Activated naive CD4-positive, alpha-beta T cell treated with anti-CD3 and anti-CD28 coated beads, Interleukin-2, amount 10 ng/mL, durations not matched to agents 7 days and 5 days (primary cell): Measurements from ENCODE around the gene AOPEP.

Experiments used
- CTCF ChIA-PET: fragments of 350-600 bp; sonication (Branson Sonifier 250); formaldehyde crosslinking; loops from one replicate; lab custom pipeline; 2021; ENCODE audit warnings: antibody characterized with exemption; lab: Charles Lee
- DNase-seq: peaks from one replicate; pipeline ENCODE4 v3.0.0-alpha.2; 2020
- H3K27ac Mint-ChIP-seq: one replicate; pipeline ENCODE4 v1.8.0; 2021; ENCODE audit warnings: mild to moderate bottlenecking, moderate library complexity, mixed read lengths
- H3K27me3 Mint-ChIP-seq: one replicate; pipeline ENCODE4 v1.8.0; 2021; ENCODE audit warnings: mild to moderate bottlenecking, mixed read lengths
- H3K36me3 Mint-ChIP-seq: one replicate; pipeline ENCODE4 v1.8.0; 2021; ENCODE audit warnings: mixed read lengths
- H3K4me1 Mint-ChIP-seq: one replicate; pipeline ENCODE4 v1.8.0; 2021; ENCODE audit warnings: mixed read lengths
- H3K4me3 Mint-ChIP-seq: one replicate; pipeline ENCODE4 v1.8.0; 2021; ENCODE audit warnings: mild to moderate bottlenecking, moderate library complexity, mixed read lengths
- H3K9me3 Mint-ChIP-seq: one replicate; pipeline ENCODE4 v1.8.0; 2021; ENCODE audit warnings: mixed read lengths

The AOPEP gene

GRCh38 chr9:95096807-95097206 is 370.3 kb downstream of the AOPEP start:
- Mint-ChIP-seq H3K27ac (no peak overlapping the region), H3K9me3 (no peaks in the 10 kb centered on the region), H3K4me3 (no peak overlapping the region), H3K4me1 (peaks cover 13% of the 10 kb centered on the region), H3K27me3 (peaks cover 5% of the 10 kb centered on the region), H3K36me3 (no peaks in the 10 kb centered on the region)
- DNase-seq = no peak
- CTCF ChIA-PET = interaction anchor here (1.2 kb wide), 1 partner anchor 34 kb away, joined by 3 read pairs; no protein-coding TSS in a partner anchor

GRCh38 chr9:95097279-95097678 is 370.8 kb downstream of the AOPEP start:
- H3K9me3 Mint-ChIP-seq = no peaks in the 10 kb centered on the region
- no peak for DNase-seq
- H3K36me3 Mint-ChIP-seq = no peaks in the 10 kb centered on the region
- H3K27ac Mint-ChIP-seq = no peak overlapping the region
- CTCF ChIA-PET = no interaction called here
- H3K4me1 Mint-ChIP-seq = peaks cover 11% of the 10 kb centered on the region
- no peak overlapping the region for H3K4me3 Mint-ChIP-seq
- peaks cover 4% of the 10 kb centered on the region for H3K27me3 Mint-ChIP-seq

DNA sequence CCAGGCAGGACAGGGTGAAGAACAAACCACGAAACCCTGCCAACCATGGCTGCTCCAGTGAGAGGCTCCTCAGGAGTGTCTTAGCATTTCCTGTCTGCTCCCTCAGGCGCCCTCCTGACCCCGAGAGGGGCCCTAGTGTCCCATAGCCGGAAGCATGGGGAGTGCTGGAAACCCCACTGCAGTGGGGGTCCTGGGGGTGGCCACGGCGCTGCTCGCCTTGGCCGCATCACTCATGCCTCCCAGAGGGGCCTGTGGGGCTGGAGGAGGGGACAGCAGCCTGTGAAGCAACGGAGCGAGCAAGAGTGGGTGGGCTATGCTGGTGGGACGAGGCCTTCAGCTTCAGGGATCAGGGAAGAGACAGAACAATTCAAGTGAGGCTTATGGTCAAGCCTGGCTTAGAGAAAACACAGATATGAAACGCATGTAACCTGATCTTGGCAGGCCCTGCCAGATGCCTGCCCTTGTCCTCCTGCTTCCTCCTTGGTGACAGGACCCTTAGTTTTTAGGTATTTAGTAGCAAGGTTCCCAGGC is 372.0 kb downstream of the AOPEP start:
- H3K9me3 Mint-ChIP-seq = no peaks in the 10 kb centered on the region
- peaks cover 3% of the 10 kb centered on the region for H3K4me1 Mint-ChIP-seq
- H3K36me3 Mint-ChIP-seq = no peaks in the 10 kb centered on the region
- H3K27me3 Mint-ChIP-seq = peaks cover 4% of the 10 kb centered on the region
- no peak overlapping the region for H3K27ac Mint-ChIP-seq
- no peak for DNase-seq
- CTCF ChIA-PET = interaction anchor here (2.5 kb wide), 1 partner anchor 29 kb away, joined by 7 read pairs; no protein-coding TSS in a partner anchor
- H3K4me3 Mint-ChIP-seq = no peak overlapping the region

GRCh38 chr9:95099321-95100070 is 373.0 kb downstream of the AOPEP start:
- CTCF ChIA-PET = interaction anchor here (2.5 kb wide), 1 partner anchor 28 kb away, joined by 7 read pairs; no protein-coding TSS in a partner anchor
- H3K9me3 Mint-ChIP-seq = no peaks in the 10 kb centered on the region
- no peaks in the 10 kb centered on the region for H3K4me1 Mint-ChIP-seq
- no peak for DNase-seq
- no peaks in the 10 kb centered on the region for H3K36me3 Mint-ChIP-seq
- H3K27me3 Mint-ChIP-seq = peaks cover 1% of the 10 kb centered on the region
- no peak overlapping the region for H3K27ac Mint-ChIP-seq
- H3K4me3 Mint-ChIP-seq = no peak overlapping the region

GRCh38 chr9:95100071-95100627 is 373.6 kb downstream of the AOPEP start:
- CTCF ChIA-PET = interaction anchor here (2.5 kb wide), 1 partner anchor 28 kb away, joined by 7 read pairs; no protein-coding TSS in a partner anchor
- Mint-ChIP-seq H3K4me3 (no peak overlapping the region), H3K36me3 (no peaks in the 10 kb centered on the region), H3K9me3 (no peaks in the 10 kb centered on the region), H3K27me3 (no peaks in the 10 kb centered on the region), H3K27ac (no peak overlapping the region), H3K4me1 (no peaks in the 10 kb centered on the region)
- no peak for DNase-seq

DNA sequence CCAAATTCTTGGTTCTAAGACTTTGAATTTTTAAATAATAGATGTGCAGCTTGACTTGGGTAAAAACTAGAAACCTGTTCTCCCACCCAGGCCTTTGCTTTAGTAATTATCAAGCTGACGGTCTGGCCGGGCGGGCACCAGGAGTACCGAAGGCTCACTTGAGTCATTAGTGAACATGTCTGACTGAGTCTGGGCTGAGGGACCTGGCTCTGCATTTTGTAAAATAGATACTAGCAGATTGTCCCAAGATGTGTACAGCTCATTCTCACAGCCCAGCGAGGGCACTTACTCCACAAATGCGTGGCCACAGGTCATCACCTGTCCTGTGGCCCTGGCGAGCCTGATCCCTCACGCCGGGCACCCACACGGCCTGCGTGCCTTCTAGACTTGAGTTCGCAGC is 374.8 kb downstream of the AOPEP start:
- H3K36me3 Mint-ChIP-seq = no peaks in the 10 kb centered on the region
- no peak for DNase-seq
- no peaks in the 10 kb centered on the region for H3K27me3 Mint-ChIP-seq
- CTCF ChIA-PET = no interaction called here
- no peak overlapping the region for H3K4me3 Mint-ChIP-seq
- no peaks in the 10 kb centered on the region for H3K4me1 Mint-ChIP-seq
- H3K27ac Mint-ChIP-seq = no peak overlapping the region
- H3K9me3 Mint-ChIP-seq = no peaks in the 10 kb centered on the region

GRCh38 chr9:95102001-95102433 is 375.5 kb downstream of the AOPEP start:
- Mint-ChIP-seq H3K4me3 (no peak overlapping the region), H3K4me1 (no peaks in the 10 kb centered on the region), H3K27me3 (no peaks in the 10 kb centered on the region), H3K9me3 (no peaks in the 10 kb centered on the region), H3K36me3 (peaks cover under 1% of the 10 kb centered on the region), H3K27ac (no peak overlapping the region)
- no peak for DNase-seq
- CTCF ChIA-PET = no interaction called here

GRCh38 chr9:95102572-95102971 is 376.1 kb downstream of the AOPEP start:
- Mint-ChIP-seq H3K27ac (no peak overlapping the region), H3K4me1 (no peaks in the 10 kb centered on the region), H3K36me3 (peaks cover 1% of the 10 kb centered on the region), H3K4me3 (no peak overlapping the region), H3K27me3 (no peaks in the 10 kb centered on the region), H3K9me3 (no peaks in the 10 kb centered on the region)
- CTCF ChIA-PET = no interaction called here
- DNase-seq = no peak

GRCh38 chr9:95103281-95103771 is 376.8 kb downstream of the AOPEP start:
- CTCF ChIA-PET = no interaction called here
- no peaks in the 10 kb centered on the region for H3K9me3 Mint-ChIP-seq

DNA sequence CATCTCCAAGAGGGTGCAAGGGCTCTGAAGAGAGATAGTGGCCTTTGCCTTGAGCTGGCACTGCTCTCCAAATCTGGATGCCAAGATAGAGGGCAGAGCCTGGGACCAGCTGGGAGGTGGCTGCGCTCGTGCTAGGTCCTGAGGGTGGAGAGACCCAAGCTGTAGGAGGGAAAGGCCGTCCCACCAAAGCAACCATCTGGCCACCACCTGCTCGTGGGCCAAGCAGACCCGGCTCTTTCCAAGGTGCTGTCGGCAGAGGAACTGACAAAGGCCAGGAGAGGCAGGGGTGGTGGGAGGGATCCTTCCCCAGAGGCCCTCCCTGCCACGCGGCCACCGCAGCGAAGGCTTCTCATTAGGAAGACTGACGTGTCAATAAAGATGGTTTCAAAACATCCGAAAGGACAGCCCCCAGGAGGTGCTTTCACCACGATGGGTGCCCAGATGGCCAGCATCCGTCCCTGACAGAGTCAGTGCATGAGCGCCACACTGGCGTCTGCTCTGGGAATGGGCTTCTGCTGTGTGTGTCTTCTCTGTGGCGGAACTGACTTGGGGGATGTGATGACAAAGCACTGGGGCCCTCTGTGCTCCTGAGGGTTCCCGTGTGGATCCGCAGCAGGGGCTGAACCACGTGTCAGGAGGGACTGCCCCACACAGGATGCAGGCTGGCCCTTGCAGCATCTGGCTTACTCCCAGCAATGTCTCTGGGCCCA is 377.5 kb downstream of the AOPEP start:
- Mint-ChIP-seq H3K27me3 (no peaks in the 10 kb centered on the region), H3K9me3 (no peaks in the 10 kb centered on the region), H3K4me1 (no peaks in the 10 kb centered on the region), H3K27ac (no peak overlapping the region), H3K4me3 (no peak overlapping the region), H3K36me3 (peaks cover 1% of the 10 kb centered on the region)
- CTCF ChIA-PET = no interaction called here
- DNase-seq = no peak

More at GRCh38 chr9:95103281-95103771, 376.8 kb downstream of the AOPEP start:
- H3K27me3 Mint-ChIP-seq = no peaks in the 10 kb centered on the region
- H3K4me3 Mint-ChIP-seq = no peak overlapping the region
- H3K4me1 Mint-ChIP-seq = no peaks in the 10 kb centered on the region
- peaks cover 1% of the 10 kb centered on the region for H3K36me3 Mint-ChIP-seq
- DNase-seq = no peak
- no peak overlapping the region for H3K27ac Mint-ChIP-seq

DNA sequence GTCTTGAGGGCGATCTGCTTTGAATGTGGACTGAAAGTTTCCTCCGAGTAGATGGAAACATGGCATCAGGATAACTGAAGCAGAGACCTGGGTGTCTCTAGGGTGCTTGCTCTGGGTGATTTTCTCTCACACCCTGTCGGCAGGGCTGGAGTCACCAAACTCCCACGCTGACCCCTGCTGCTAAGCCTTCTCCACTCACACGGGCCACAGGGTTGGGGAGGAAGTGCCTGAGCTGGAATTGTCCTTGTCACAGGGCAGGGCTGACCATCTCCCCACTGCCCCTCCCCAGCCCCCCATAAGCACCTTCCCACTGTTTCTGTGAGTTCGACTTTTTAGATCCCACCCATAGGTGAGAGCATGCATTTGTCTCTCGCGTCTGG is 378.1 kb downstream of the AOPEP start:
- Mint-ChIP-seq H3K9me3 (no peaks in the 10 kb centered on the region), H3K4me1 (no peaks in the 10 kb centered on the region), H3K27ac (no peak overlapping the region), H3K36me3 (peaks cover 1% of the 10 kb centered on the region), H3K4me3 (no peak overlapping the region), H3K27me3 (no peaks in the 10 kb centered on the region)
- CTCF ChIA-PET = no interaction called here
- DNase-seq = no peak

GRCh38 chr9:95104980-95105379 is 378.5 kb downstream of the AOPEP start:
- H3K4me1 Mint-ChIP-seq = no peaks in the 10 kb centered on the region
- CTCF ChIA-PET = no interaction called here
- H3K36me3 Mint-ChIP-seq = peaks cover 1% of the 10 kb centered on the region
- H3K4me3 Mint-ChIP-seq = no peak overlapping the region
- H3K27me3 Mint-ChIP-seq = no peaks in the 10 kb centered on the region
- H3K9me3 Mint-ChIP-seq = no peaks in the 10 kb centered on the region
- no peak for DNase-seq
- H3K27ac Mint-ChIP-seq = no peak overlapping the region

DNA sequence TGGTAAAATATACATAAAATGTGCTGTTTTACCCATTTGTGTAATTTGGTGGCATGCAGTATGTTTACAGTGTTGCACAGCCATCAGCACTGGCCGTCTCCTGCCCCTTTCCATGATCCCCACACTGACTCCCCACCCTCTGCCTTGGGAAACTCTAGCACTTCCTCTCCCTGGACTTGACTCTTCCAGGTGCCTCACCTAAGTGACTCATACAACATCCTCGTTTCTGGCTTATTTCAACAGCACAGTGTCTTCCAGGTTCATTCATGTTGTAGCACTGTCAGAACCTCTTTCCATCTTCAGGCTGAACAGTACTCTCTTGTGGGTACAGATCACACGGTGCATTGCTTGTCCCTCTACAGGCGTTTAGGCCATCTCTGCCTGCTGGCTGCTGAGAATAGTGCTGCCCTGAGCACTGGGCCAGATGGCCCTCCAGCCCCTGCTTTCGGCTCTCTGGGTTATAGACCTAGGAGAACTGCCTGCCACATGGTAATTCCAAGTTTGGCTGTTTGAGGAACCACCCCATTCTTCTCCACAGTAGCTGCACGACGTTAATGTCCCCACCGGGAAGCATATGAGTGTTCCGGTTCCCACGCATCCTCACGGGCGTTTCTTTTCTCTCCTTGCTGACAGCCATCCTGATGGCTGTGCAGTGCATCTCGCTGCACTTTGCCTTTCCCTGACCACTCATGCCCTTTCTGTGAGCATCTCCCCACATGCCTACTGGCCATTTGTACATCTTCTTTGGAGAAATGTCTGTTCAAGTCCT is 379.2 kb downstream of the AOPEP start:
- DNase-seq = no peak
- Mint-ChIP-seq H3K4me1 (no peaks in the 10 kb centered on the region), H3K9me3 (no peaks in the 10 kb centered on the region), H3K4me3 (no peak overlapping the region), H3K36me3 (peaks cover 1% of the 10 kb centered on the region), H3K27ac (no peak overlapping the region), H3K27me3 (no peaks in the 10 kb centered on the region)
- CTCF ChIA-PET = no interaction called here
